T-cell (primary cell): ENCODE data around the gene ZNF564. TPM values are rescaled to one million over a fixed set of nuclear protein-coding genes. Genes with fewer than 3 reads are reported as not detected.
"Not testable (repeated sequence)": the region's sequence is repeated elsewhere in the genome, so short reads cannot be mapped to it uniquely, and the experiment has no call there.

Source experiments
- ATAC-seq, 4 experiments: fragments of 200-7000 bp in 3 of 4; fragments of 150-1000 bp in 1 of 4; cut with Tn5 transposase; replicated peaks in 1 of 4; 1 replicate in 3 of 4; 2 replicates in 1 of 4; pipeline ENCODE4 v1.10.0; 2021; ENCODE audit warnings: moderate library complexity in 3 of 4, mild to moderate bottlenecking in 2 of 4, moderate number of reproducible peaks in 1 of 4
- CTCF ChIA-PET, 2 donors: fragments of 300-600 bp; sonication (Branson Sonifier 250); formaldehyde crosslinking; loops; one replicate each; lab custom pipeline; 2022; ENCODE audit warnings: antibody characterized with exemption in 2 of 2; lab: Charles Lee
- POLR2A ChIA-PET, 2 donors: fragments of 300-600 bp; sonication (Branson Sonifier 250); formaldehyde crosslinking; loops; one replicate each; lab custom pipeline; 2022; ENCODE audit warnings: antibody characterized with exemption in 2 of 2; lab: Charles Lee
- DNase-seq, 35 experiments: peaks; one replicate each; pipeline versions ENCODE4 v3.0.0 to v3.0.0-alpha.2; 2013 to 2023
- H3K27ac ChIP-seq: one replicate; pipeline ENCODE4 v1.5.1; 2013; ENCODE audit warnings: low read length
- H3K27me3 ChIP-seq, 2 experiments: replicated peaks in 1 of 2; 1 replicate in 1 of 2; 2 replicates in 1 of 2; pipeline versions ENCODE4 v1.6.1 to v1.7.0; 2013; ENCODE audit warnings: low read length in 1 of 2, mixed read lengths in 1 of 2; ENCODE audit not compliant: control insufficient read depth in 2 of 2, insufficient read depth in 2 of 2; ENCODE audit errors: extremely low read depth in 1 of 2
- H3K36me3 ChIP-seq, 2 donors: 1 replicate in 1 of 2; 2 replicates in 1 of 2; pipeline versions ENCODE4 v1.6.1 to v1.7.0; 2013; ENCODE audit warnings: low read length in 1 of 2; ENCODE audit not compliant: control insufficient read depth in 2 of 2, insufficient read depth in 1 of 2; ENCODE audit errors: extremely low read depth in 1 of 2
- H3K4me1 ChIP-seq, 2 experiments: 1 replicate in 1 of 2; 2 replicates in 1 of 2; pipeline versions ENCODE4 v1.6.1 to v1.7.0; 2013; ENCODE audit warnings: low read length in 2 of 2, mixed read lengths in 1 of 2; ENCODE audit not compliant: insufficient read depth in 2 of 2, control insufficient read depth in 1 of 2; ENCODE audit errors: extremely low read depth in 1 of 2
- H3K4me3 ChIP-seq, 2 donors: 1 replicate in 1 of 2; 2 replicates in 1 of 2; pipeline versions ENCODE4 v1.5.1 to v1.7.0; 2013; ENCODE audit warnings: mild to moderate bottlenecking in 2 of 2, low read length in 1 of 2, moderate library complexity in 1 of 2; ENCODE audit not compliant: control insufficient read depth in 1 of 2; ENCODE audit errors: extremely low read depth in 1 of 2
- H3K9me3 ChIP-seq: 2 replicates; pipeline ENCODE4 v1.7.0; 2013
- H3K27ac Mint-ChIP-seq, 2 donors: one replicate each; pipeline ENCODE4 v1.8.0; 2020 to 2021; ENCODE audit warnings: mild to moderate bottlenecking in 2 of 2, mixed read lengths in 2 of 2
- H3K27me3 Mint-ChIP-seq, 2 donors: one replicate each; pipeline ENCODE4 v1.8.0; 2021 to 2022; ENCODE audit warnings: mixed read lengths in 2 of 2
- H3K36me3 Mint-ChIP-seq: one replicate; pipeline ENCODE4 v1.8.0; 2021; ENCODE audit warnings: mixed read lengths
- H3K4me1 Mint-ChIP-seq, 3 donors: one replicate each; pipeline ENCODE4 v1.8.0; 2020 to 2022; ENCODE audit warnings: mixed read lengths in 3 of 3, mild to moderate bottlenecking in 1 of 3
- H3K4me3 Mint-ChIP-seq, 3 donors: one replicate each; pipeline ENCODE4 v1.8.0; 2020 to 2022; ENCODE audit warnings: mild to moderate bottlenecking in 3 of 3, mixed read lengths in 3 of 3, moderate library complexity in 3 of 3
- H3K9me3 Mint-ChIP-seq, 3 donors: one replicate each; pipeline ENCODE4 v1.8.0; 2020 to 2022; ENCODE audit warnings: mixed read lengths in 3 of 3
- WGBS: methylation state at CpG from one replicate; pipeline ENCODE4 v1.1.5; 2013; ENCODE audit warnings: missing lambda C conversion rate; ENCODE audit not compliant: insufficient coverage; 5-methylcytosine and 5-hydroxymethylcytosine counted together
- total RNA-seq, 35 experiments: library from RNA in 6 of 35; stranded (reverse) in 6 of 35; fragments of 120-200 nt in 1 of 35; gene quantifications; one replicate each; pipeline versions ENCODE4 v1.2.1 to v1.2.4 and lab custom pipeline; 2013 to 2026

Gene ZNF564
- total RNA-seq, 5 donors from 2014 or later (not counting 1 experiment from before 2014, with no cell fraction given) = 14.2 to 21.8 (median 20.8) TPM

DNA sequence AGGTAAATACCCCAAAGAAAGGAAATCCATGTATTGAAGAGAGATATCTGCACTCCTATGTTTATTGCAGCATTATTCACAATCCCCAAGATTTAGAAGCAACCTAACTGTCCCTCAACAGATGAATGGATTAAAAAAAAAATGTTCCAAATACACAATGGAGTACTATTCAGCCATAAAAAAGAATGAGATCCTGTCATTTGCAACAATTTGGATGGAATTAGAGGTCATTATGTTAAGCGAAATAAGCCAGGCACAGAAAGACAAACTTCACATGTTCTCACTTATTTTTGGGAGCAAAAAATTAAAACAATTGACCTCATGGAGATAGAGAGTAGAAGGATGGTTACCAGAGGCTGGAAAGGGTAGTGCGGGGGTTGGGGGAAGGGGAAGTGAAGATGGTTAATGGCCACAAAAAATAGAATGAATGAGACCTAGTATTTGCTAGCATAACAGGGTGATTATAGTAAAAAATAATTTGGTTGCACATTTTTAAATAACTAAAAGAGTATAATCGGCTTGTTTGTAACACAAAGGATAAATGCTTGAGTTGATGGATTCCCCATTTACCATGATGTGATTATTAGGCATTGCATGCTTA, 56.9 kb downstream of the ZNF564 start:
- Histone ChIP-seq H3K4me3 (peak overlapping the region in 1 of 2 donors; percentile 73), H3K36me3 (no peaks in the 10 kb centered on the region), H3K27ac (peak overlapping the region; percentile 27), H3K27me3 (no peaks in the 10 kb centered on the region), H3K4me1 (peaks cover 3 to 14% of the 10 kb centered on the region in 2 experiments), H3K9me3 (no peaks in the 10 kb centered on the region)
- no peaks in the 10 kb centered on the region for H3K9me3 Mint-ChIP-seq
- no peaks in the 10 kb centered on the region for H3K36me3 Mint-ChIP-seq
- DNase-seq (no peak), ATAC-seq (no peak)
- peak overlapping the region; percentile 57 to 91 for H3K27ac Mint-ChIP-seq
- POLR2A ChIA-PET = no interaction called here
- WGBS = 100% methylated on average over 1 of the region's 3 CpGs
- peak overlapping the region; percentile 82 to 88 (median 87) for H3K4me3 Mint-ChIP-seq
- no peaks in the 10 kb centered on the region for H3K27me3 Mint-ChIP-seq
- CTCF ChIA-PET = no interaction called here
- peaks cover 16 to 20% (median 18%) of the 10 kb centered on the region in 3 donors for H3K4me1 Mint-ChIP-seq

DNA sequence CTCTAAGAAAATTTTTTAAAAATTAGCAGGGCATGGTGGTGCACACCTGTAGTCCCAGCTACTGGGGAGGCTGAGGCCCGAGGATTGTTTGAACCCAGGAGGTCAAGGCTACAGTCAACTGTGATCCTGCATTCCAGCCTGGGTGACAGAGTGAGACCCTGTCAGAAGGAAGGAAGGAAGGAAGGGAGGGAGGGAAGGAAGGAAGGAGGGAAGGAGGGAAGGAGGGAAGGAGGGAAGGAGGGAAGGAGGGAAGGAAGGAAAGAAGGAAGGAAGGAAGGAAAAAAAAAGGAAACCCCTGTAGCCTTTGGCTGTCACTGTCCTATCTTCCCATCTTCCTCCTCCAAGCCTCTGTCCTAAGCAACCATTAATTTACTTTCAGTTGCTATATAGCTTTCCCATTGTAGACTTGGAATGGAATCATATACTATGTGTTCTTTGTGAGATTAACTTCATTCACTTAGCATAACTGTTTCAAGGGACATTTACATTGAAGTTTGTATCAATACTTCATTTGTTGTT, 65.0 kb downstream of the ZNF564 start:
- WGBS = 100% methylated on average over 1 of the region's 1 CpG
- not testable (repeated sequence) for H3K4me3 Mint-ChIP-seq, H3K27ac Mint-ChIP-seq, H3K36me3 Mint-ChIP-seq, H3K4me3 ChIP-seq, H3K27ac ChIP-seq, H3K36me3 ChIP-seq, H3K27me3 Mint-ChIP-seq, H3K9me3 Mint-ChIP-seq, H3K9me3 ChIP-seq, ATAC-seq, H3K27me3 ChIP-seq, DNase-seq
- POLR2A ChIA-PET = interaction anchor here (0.6 to 0.7 kb wide), 3 partner anchors 12 to 917 kb away, joined by 5 to 11 read pairs (median 10); no protein-coding TSS in a partner anchor
- H3K4me1 ChIP-seq = peaks cover 12 to 31% of the 10 kb centered on the region in 2 experiments
- CTCF ChIA-PET = interaction anchor here in 1 of 2 donors (0.6 kb wide), 1 partner anchor 267 kb away, joined by 6 read pairs; no protein-coding TSS in a partner anchor
- peaks cover 29 to 32% (median 31%) of the 10 kb centered on the region in 3 donors for H3K4me1 Mint-ChIP-seq

DNA sequence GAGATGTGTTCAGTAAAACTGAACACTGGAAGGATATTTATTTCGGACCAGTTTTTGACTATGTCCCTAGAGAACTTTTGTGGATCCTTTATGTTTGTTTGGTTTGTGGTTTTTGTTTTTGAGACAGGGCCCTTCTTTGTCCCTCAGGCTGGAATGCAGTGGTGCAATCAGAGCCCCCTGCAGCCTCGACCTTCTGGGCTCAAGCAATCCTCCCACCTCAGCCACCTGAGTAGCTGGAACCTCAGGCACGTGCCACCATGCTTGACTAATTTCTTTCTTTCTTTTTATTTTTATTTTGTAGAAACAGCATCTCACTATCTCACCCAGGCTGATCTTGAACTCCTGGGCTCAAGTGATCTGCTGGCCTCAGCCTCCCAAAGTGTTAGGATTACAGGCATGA, 65.7 kb downstream of the ZNF564 start:
- peak overlapping the region in 1 of 2 donors; percentile 95 for H3K27ac Mint-ChIP-seq
- peaks cover 12 to 31% of the 10 kb centered on the region in 2 experiments for H3K4me1 ChIP-seq
- H3K36me3 Mint-ChIP-seq = no peaks in the 10 kb centered on the region
- peak overlapping the region; percentile 90 to 92 (median 91) for H3K4me3 Mint-ChIP-seq
- DNase-seq = no peak
- no peaks in the 10 kb centered on the region for H3K27me3 ChIP-seq
- ATAC-seq = no peak
- no peaks in the 10 kb centered on the region for H3K9me3 ChIP-seq
- no peak overlapping the region for H3K4me3 ChIP-seq
- H3K27ac ChIP-seq = no peak overlapping the region
- 60% methylated on average over 1 of the region's 3 CpGs for WGBS
- H3K4me1 Mint-ChIP-seq = peaks cover 30 to 34% (median 31%) of the 10 kb centered on the region in 3 donors
- no peaks in the 10 kb centered on the region for H3K36me3 ChIP-seq
- H3K9me3 Mint-ChIP-seq = no peaks in the 10 kb centered on the region
- ChIA-PET CTCF (no interaction called here), POLR2A (interaction anchor here in 1 of 2 donors (0.6 kb wide), 1 partner anchor 916 kb away, joined by 5 read pairs; no protein-coding TSS in a partner anchor)
- no peaks in the 10 kb centered on the region for H3K27me3 Mint-ChIP-seq

DNA sequence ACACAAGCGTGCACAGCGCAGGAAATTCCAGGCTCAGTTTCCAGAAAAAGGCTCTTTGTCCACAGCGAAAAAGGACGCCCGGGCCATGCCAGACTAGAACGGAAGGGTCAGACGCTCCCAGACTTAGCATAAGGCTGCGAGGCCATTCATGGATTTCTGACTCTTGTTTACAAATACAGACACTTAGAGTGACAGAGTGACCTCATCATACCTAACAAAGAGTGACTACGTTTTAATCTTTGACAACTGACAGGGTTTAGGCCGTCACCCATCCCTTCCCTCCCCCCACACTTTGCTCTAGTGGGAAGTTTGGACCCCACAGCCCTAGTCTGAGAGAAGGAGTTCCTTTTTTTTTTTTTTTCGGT, 66.2 kb downstream of the ZNF564 start:
- no peaks in the 10 kb centered on the region for H3K36me3 Mint-ChIP-seq
- ATAC-seq = peak in 3 of 4 experiments; percentile 9 to 11 (median 11)
- Histone ChIP-seq H3K9me3 (no peaks in the 10 kb centered on the region), H3K27ac (peak overlapping the region; percentile 67), H3K27me3 (no peaks in the 10 kb centered on the region), H3K36me3 (no peaks in the 10 kb centered on the region), H3K4me1 (peaks cover 12 to 31% of the 10 kb centered on the region in 2 experiments), H3K4me3 (peak overlapping the region; percentile 86 to 94)
- POLR2A ChIA-PET = no interaction called here
- H3K9me3 Mint-ChIP-seq = no peaks in the 10 kb centered on the region
- 2% methylated on average over 8 of the region's 11 CpGs for WGBS
- H3K4me3 Mint-ChIP-seq = peak overlapping the region; percentile 90 to 92 (median 91)
- peak overlapping the region; percentile 82 to 95 for H3K27ac Mint-ChIP-seq
- no peaks in the 10 kb centered on the region for H3K27me3 Mint-ChIP-seq
- peaks cover 30 to 34% (median 31%) of the 10 kb centered on the region in 3 donors for H3K4me1 Mint-ChIP-seq
- CTCF ChIA-PET = interaction anchor here in 1 of 2 donors (1.0 kb wide), 1 partner anchor 496 kb away, joined by 3 read pairs; no protein-coding TSS in a partner anchor
- DNase-seq = no peak

DNA sequence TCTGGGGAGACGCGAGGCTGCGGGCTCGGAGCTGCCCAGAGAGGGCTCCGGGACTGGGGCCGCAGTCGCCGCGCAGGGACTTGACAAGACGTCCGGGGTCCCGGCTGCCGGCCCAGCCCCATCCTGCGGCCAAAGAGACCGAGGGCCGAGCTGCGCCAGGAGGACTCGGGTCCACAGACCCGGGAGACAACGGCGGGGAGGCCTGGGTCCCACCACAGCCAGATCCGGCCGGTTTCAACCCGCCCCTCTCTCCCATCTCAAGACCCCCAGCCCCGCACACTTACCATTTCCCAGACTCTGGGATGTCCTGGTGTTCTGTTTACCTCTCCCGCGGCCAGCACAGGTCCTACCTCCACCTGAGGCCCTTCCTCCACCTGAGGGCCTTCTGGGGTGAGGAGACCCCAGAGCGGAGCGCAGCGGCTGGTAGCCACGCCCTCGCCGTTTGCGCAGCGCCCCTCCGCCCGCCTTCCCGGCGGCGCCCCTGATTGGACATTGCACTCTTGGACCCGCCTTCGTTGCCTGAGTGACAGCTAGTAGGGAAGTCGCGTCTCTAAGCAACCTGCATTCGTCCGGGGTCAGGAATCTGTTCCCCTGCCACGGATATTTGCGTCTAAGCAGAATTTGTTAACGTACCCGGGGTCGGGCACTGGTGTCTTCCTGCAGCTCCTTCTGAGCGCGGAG, 66.8 kb downstream of the ZNF564 start, which contains the start of gene ZNF709:
Gene ZNF709, minus strand, starts transcription at position 446 of the 681 bp plus-strand sequence. Its CDS starts 159 bp downstream, at position 287.
- H3K27ac ChIP-seq = peak within 1 kb of the TSS; percentile 67
- peaks cover 12 to 31% of the 10 kb centered on the region in 2 experiments for H3K4me1 ChIP-seq
- WGBS = under 1% methylated on average over 50 of the region's 53 CpGs
- no peaks in the 10 kb centered on the region for H3K9me3 Mint-ChIP-seq
- DNase-seq (peak; percentile 68 to 92 (median 82)), ATAC-seq (peak; percentile 97 to 99 (median 99))
- H3K36me3 ChIP-seq = no peaks in the 10 kb centered on the region
- H3K27me3 Mint-ChIP-seq = no peaks in the 10 kb centered on the region
- H3K4me3 Mint-ChIP-seq = peak within 1 kb of the TSS; percentile 90 to 92 (median 91)
- POLR2A ChIA-PET = no interaction called here
- H3K27me3 ChIP-seq = no peaks in the 10 kb centered on the region
- H3K27ac Mint-ChIP-seq = peak within 1 kb of the TSS; percentile 82 to 95
- H3K4me1 Mint-ChIP-seq = peaks cover 30 to 34% (median 31%) of the 10 kb centered on the region in 3 donors
- peak within 1 kb of the TSS; percentile 86 to 94 for H3K4me3 ChIP-seq
- CTCF ChIA-PET = interaction anchor here in 1 of 2 donors (1.0 kb wide), 1 partner anchor 496 kb away, joined by 3 read pairs; no protein-coding TSS in a partner anchor
- no peaks in the 10 kb centered on the region for H3K9me3 ChIP-seq
- no peaks in the 10 kb centered on the region for H3K36me3 Mint-ChIP-seq

DNA sequence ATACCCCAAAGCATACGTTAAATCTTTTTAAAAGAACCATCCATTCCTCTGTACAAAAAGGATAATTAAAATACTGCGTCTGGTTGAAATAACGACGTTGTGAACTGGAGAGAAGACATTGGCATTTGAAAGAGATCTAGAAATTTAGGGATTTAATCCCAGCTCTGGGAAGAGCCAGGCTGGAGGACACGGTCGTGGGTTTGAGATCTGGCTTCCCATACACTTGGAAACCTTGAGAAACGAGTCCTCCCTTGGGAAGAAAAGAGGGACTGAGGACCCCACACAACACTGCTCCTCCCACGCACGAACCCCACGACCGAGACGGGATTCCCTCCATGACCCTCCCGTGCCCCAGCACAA, 67.3 kb downstream of the ZNF564 start:
- peak overlapping the region; percentile 31 to 95 for H3K27ac Mint-ChIP-seq
- POLR2A ChIA-PET = no interaction called here
- no peaks in the 10 kb centered on the region for H3K36me3 Mint-ChIP-seq
- H3K27me3 ChIP-seq = no peaks in the 10 kb centered on the region
- H3K9me3 ChIP-seq = no peaks in the 10 kb centered on the region
- peak overlapping the region; percentile 67 for H3K27ac ChIP-seq
- peak overlapping the region; percentile 90 to 92 (median 91) for H3K4me3 Mint-ChIP-seq
- peaks cover 12 to 33% of the 10 kb centered on the region in 2 experiments for H3K4me1 ChIP-seq
- ATAC-seq (no peak), DNase-seq (no peak)
- 3% methylated on average over 5 of the region's 13 CpGs for WGBS
- no peaks in the 10 kb centered on the region for H3K27me3 Mint-ChIP-seq
- no peaks in the 10 kb centered on the region for H3K36me3 ChIP-seq
- CTCF ChIA-PET = no interaction called here
- H3K4me3 ChIP-seq = peak overlapping the region; percentile 86 to 94
- peaks cover 31 to 36% (median 32%) of the 10 kb centered on the region in 3 donors for H3K4me1 Mint-ChIP-seq
- H3K9me3 Mint-ChIP-seq = no peaks in the 10 kb centered on the region
